SK-N-SH treated with all-trans-retinoic acid at 6 μM for 48 hours (cell line): ENCODE results near the gene CCR1.

Experiments
- ATAC-seq: fragments of 200-7000 bp; cut with Tn5 transposase; 3 replicates; pipeline ENCODE4 v1.9.1; 2020; ENCODE audit warnings: mild to moderate bottlenecking, moderate library complexity
- ARNTL ChIP-seq: fragments of 450-650 bp; formaldehyde crosslinking; IDR thresholded peaks from 2 replicates; pipeline ENCODE4 v1.5.0; 2020; ENCODE audit warnings: low read depth, mild to moderate bottlenecking, moderate library complexity, borderline replicate concordance
- BACH2 ChIP-seq: fragments of 250-450 bp; sonication (Bioruptor Pico); IDR thresholded peaks from 2 replicates; pipeline ENCODE4 v1.9.0; 2021; ENCODE audit warnings: mild to moderate bottlenecking, borderline replicate concordance
- CSDC2 ChIP-seq: fragments of 250-450 bp; sonication (Bioruptor Pico); IDR thresholded peaks from 2 replicates; pipeline ENCODE4 v1.5.0; 2020; ENCODE audit warnings: mild to moderate bottlenecking, moderate library complexity
- ESRRG ChIP-seq: fragments of 250-450 bp; sonication (Bioruptor Pico); IDR thresholded peaks from 2 replicates; pipeline ENCODE4 v1.6.1; 2021; ENCODE audit warnings: mild to moderate bottlenecking
- GLIS3 ChIP-seq: fragments of 250-450 bp; sonication (Bioruptor Pico); IDR thresholded peaks from 2 replicates; pipeline ENCODE4 v1.5.0; 2020; ENCODE audit warnings: mild to moderate bottlenecking, moderate library complexity
- ISL1 ChIP-seq: fragments of 250-450 bp; sonication (Bioruptor Pico); IDR thresholded peaks from 2 replicates; pipeline ENCODE4 v2.1.2; 2022; ENCODE audit warnings: mild to moderate bottlenecking, moderate library complexity
- OSR1 ChIP-seq: fragments of 250-450 bp; sonication (Bioruptor Pico); IDR thresholded peaks from 2 replicates; pipeline ENCODE4 v1.8.0; 2022; ENCODE audit warnings: moderate library complexity, mild to moderate bottlenecking, inconsistent platforms
- POU6F1 ChIP-seq: fragments of 250-450 bp; sonication (Bioruptor Pico); IDR thresholded peaks from 2 replicates; pipeline ENCODE4 v1.8.0; 2021; ENCODE audit warnings: low read depth, mild to moderate bottlenecking, moderate library complexity, borderline replicate concordance
- PPARA ChIP-seq: fragments of 250-450 bp; sonication (Bioruptor Pico); IDR thresholded peaks from 2 replicates; pipeline ENCODE4 v1.5.0; 2020; ENCODE audit warnings: mild to moderate bottlenecking, borderline replicate concordance
- RARB ChIP-seq: fragments of 250-450 bp; sonication (Bioruptor Pico); IDR thresholded peaks from 2 replicates; pipeline ENCODE4 v1.8.0; 2021; ENCODE audit warnings: mild to moderate bottlenecking, moderate library complexity
- SNAI2 ChIP-seq: fragments of 250-450 bp; sonication (Bioruptor Pico); IDR thresholded peaks from 2 replicates; pipeline ENCODE4 v1.5.0; 2020; ENCODE audit warnings: mild to moderate bottlenecking, moderate library complexity
- TCF4 ChIP-seq: fragments of 250-450 bp; sonication (Bioruptor Pico); IDR thresholded peaks from 2 replicates; pipeline ENCODE4 v1.8.0; 2021; ENCODE audit warnings: mild to moderate bottlenecking, moderate library complexity, borderline replicate concordance
- TOX ChIP-seq: fragments of 250-450 bp; sonication (Bioruptor Pico); IDR thresholded peaks from 2 replicates; pipeline ENCODE4 v1.8.0; 2021; ENCODE audit warnings: mild to moderate bottlenecking, moderate library complexity, borderline replicate concordance
- ZC3H10 ChIP-seq: fragments of 250-450 bp; sonication (Bioruptor Pico); IDR thresholded peaks from 2 replicates; pipeline ENCODE4 v1.5.1; 2021; ENCODE audit warnings: mild to moderate bottlenecking, moderate library complexity
- ZFP3 ChIP-seq: fragments of 250-450 bp; sonication (Bioruptor Pico); IDR thresholded peaks from 2 replicates; pipeline ENCODE4 v1.5.0; 2020; ENCODE audit warnings: mild to moderate bottlenecking, moderate library complexity
- ZFP30 ChIP-seq: fragments of 450-650 bp; formaldehyde crosslinking; IDR thresholded peaks from 2 replicates; pipeline ENCODE4 v1.5.0; 2022; ENCODE audit warnings: mild to moderate bottlenecking, moderate library complexity
- ZNF565 ChIP-seq: fragments of 450-650 bp; formaldehyde crosslinking; conservative IDR thresholded peaks from 2 replicates; pipeline ENCODE4 v1.5.0; 2020; ENCODE audit warnings: low read depth, mild to moderate bottlenecking, moderate library complexity
- ZNF70 ChIP-seq: fragments of 450-650 bp; formaldehyde crosslinking; IDR thresholded peaks from 2 replicates; pipeline ENCODE4 v1.5.0; 2020; ENCODE audit warnings: mild to moderate bottlenecking, moderate library complexity
- ZNF8 ChIP-seq: fragments of 450-650 bp; formaldehyde crosslinking; IDR thresholded peaks from 2 replicates; pipeline ENCODE4 v1.5.0; 2020; ENCODE audit warnings: mild to moderate bottlenecking, moderate library complexity
- TF ChIP-seq, protein P1 (sequence below): fragments of 250-450 bp; sonication (Bioruptor Pico); IDR thresholded peaks from 2 replicates; pipeline ENCODE4 v1.5.1; 2020; ENCODE audit warnings: low read depth, mild to moderate bottlenecking, moderate library complexity
- TF ChIP-seq, protein P2 (sequence below): fragments of 250-450 bp; sonication (Bioruptor Pico); IDR thresholded peaks from 2 replicates; pipeline ENCODE4 v1.5.1; 2021; ENCODE audit warnings: mild to moderate bottlenecking, moderate library complexity
- TF ChIP-seq, protein P3 (sequence below): fragments of 250-450 bp; sonication (Bioruptor Pico); IDR thresholded peaks from 2 replicates; pipeline ENCODE4 v1.5.0; 2020; ENCODE audit warnings: mild to moderate bottlenecking, moderate library complexity

Gene CCR1

DNA sequence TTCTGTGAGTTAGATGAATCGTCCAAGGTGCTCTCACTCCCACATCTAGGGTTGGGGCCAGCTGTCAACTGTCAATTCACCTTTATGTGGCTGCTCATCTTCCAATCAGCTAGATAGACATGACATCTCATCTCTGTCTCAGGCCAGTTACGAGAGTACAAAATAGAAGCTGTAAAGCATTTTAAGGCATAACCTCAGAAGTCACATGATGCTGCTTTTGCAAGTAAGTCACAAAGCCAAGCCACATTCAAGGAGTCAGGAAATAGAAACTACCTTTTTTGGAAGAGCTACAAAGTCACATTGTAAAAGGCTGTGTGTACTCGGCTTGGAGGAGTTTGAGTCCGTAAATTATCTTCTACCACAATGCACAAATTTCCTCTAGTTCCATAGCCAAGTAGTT is 5.1 kb upstream of the CCR1 start:
- TF ChIP-seq ZNF565 (CRISPR knock-in tag): no peak
- TF ChIP-seq ISL1 (CRISPR knock-in tag): no peak
- no peak for TF ChIP-seq CSDC2 (CRISPR knock-in tag)
- no peak for TF ChIP-seq ZC3H10 (CRISPR knock-in tag)
- no peak for TF ChIP-seq OSR1
- no peak for TF ChIP-seq ARNTL (CRISPR knock-in tag)
- TF ChIP-seq RARB (CRISPR knock-in tag): no peak
- no peak for TF ChIP-seq ZFP30 (CRISPR knock-in tag)
- TF ChIP-seq TOX: no peak
- TF ChIP-seq ZFP3 (CRISPR knock-in tag): no peak
- TF ChIP-seq TCF4: no peak
- TF ChIP-seq ZNF70 (CRISPR knock-in tag): no peak
- TF ChIP-seq ZNF8 (CRISPR knock-in tag): no peak
- TF ChIP-seq, protein P1, sequence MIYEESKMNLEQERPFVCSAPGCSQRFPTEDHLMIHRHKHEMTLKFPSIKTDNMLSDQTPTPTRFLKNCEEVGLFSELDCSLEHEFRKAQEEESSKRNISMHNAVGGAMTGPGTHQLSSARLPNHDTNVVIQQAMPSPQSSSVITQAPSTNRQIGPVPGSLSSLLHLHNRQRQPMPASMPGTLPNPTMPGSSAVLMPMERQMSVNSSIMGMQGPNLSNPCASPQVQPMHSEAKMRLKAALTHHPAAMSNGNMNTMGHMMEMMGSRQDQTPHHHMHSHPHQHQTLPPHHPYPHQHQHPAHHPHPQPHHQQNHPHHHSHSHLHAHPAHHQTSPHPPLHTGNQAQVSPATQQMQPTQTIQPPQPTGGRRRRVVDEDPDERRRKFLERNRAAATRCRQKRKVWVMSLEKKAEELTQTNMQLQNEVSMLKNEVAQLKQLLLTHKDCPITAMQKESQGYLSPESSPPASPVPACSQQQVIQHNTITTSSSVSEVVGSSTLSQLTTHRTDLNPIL (CRISPR knock-in tag): no peak
- TF ChIP-seq SNAI2 (CRISPR knock-in tag): no peak
- ATAC-seq: no peak

DNA sequence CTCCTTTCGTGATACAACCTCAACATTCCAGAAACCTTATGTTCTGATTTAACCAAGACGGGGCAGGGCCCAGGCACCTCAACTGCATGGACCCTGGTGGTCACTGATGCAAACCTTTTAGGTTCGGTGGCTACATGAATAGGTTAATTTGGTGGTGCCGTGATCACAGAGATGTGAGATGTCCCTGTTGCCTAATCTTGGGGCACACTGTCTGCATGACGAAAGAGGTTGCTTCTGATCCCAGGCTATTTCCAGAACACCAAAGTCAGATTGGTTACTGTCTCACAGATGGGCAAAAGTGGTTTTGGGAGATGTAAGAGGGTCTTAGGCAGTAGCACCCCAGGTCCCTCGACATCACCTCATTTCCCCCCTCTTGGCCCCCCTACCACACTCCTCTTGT is 4.0 kb upstream of the CCR1 start:
- no peak for ATAC-seq
- no peak for TF ChIP-seq TCF4
- no peak for TF ChIP-seq TOX
- no peak for TF ChIP-seq OSR1
- TF ChIP-seq, protein P1 (CRISPR knock-in tag): no peak
- no peak for TF ChIP-seq ESRRG (CRISPR knock-in tag)
- TF ChIP-seq ZNF8 (CRISPR knock-in tag): no peak
- no peak for TF ChIP-seq POU6F1 (CRISPR knock-in tag)
- no peak for TF ChIP-seq ZFP30 (CRISPR knock-in tag)
- TF ChIP-seq RARB (CRISPR knock-in tag): no peak
- no peak for TF ChIP-seq ZFP3 (CRISPR knock-in tag)
- no peak for TF ChIP-seq GLIS3 (CRISPR knock-in tag)
- TF ChIP-seq ZNF565 (CRISPR knock-in tag): no peak
- no peak for TF ChIP-seq PPARA (CRISPR knock-in tag)
- TF ChIP-seq, protein P2, sequence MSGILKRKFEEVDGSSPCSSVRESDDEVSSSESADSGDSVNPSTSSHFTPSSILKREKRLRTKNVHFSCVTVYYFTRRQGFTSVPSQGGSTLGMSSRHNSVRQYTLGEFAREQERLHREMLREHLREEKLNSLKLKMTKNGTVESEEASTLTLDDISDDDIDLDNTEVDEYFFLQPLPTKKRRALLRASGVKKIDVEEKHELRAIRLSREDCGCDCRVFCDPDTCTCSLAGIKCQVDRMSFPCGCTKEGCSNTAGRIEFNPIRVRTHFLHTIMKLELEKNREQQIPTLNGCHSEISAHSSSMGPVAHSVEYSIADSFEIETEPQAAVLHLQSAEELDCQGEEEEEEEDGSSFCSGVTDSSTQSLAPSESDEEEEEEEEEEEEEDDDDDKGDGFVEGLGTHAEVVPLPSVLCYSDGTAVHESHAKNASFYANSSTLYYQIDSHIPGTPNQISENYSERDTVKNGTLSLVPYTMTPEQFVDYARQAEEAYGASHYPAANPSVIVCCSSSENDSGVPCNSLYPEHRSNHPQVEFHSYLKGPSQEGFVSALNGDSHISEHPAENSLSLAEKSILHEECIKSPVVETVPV (CRISPR knock-in tag): no peak
- TF ChIP-seq CSDC2 (CRISPR knock-in tag): no peak

- TF ChIP-seq, protein P2 (CRISPR knock-in tag): no peak
- TF ChIP-seq ZC3H10 (CRISPR knock-in tag): no peak
- no peak for TF ChIP-seq POU6F1 (CRISPR knock-in tag)
- no peak for TF ChIP-seq BACH2 (CRISPR knock-in tag)
- no peak for TF ChIP-seq GLIS3 (CRISPR knock-in tag)
- no peak for TF ChIP-seq ZFP3 (CRISPR knock-in tag)
- no peak for TF ChIP-seq ARNTL (CRISPR knock-in tag)
- TF ChIP-seq, protein P1 (CRISPR knock-in tag): no peak
- TF ChIP-seq PPARA (CRISPR knock-in tag): no peak
- no peak for TF ChIP-seq ZNF565 (CRISPR knock-in tag)
- TF ChIP-seq ESRRG (CRISPR knock-in tag): no peak
- TF ChIP-seq CSDC2 (CRISPR knock-in tag): no peak
- no peak for TF ChIP-seq ZFP30 (CRISPR knock-in tag)
- no peak for TF ChIP-seq SNAI2 (CRISPR knock-in tag)
- TF ChIP-seq ZNF8 (CRISPR knock-in tag): no peak
- no peak for TF ChIP-seq ISL1 (CRISPR knock-in tag)
- TF ChIP-seq, protein P3, sequence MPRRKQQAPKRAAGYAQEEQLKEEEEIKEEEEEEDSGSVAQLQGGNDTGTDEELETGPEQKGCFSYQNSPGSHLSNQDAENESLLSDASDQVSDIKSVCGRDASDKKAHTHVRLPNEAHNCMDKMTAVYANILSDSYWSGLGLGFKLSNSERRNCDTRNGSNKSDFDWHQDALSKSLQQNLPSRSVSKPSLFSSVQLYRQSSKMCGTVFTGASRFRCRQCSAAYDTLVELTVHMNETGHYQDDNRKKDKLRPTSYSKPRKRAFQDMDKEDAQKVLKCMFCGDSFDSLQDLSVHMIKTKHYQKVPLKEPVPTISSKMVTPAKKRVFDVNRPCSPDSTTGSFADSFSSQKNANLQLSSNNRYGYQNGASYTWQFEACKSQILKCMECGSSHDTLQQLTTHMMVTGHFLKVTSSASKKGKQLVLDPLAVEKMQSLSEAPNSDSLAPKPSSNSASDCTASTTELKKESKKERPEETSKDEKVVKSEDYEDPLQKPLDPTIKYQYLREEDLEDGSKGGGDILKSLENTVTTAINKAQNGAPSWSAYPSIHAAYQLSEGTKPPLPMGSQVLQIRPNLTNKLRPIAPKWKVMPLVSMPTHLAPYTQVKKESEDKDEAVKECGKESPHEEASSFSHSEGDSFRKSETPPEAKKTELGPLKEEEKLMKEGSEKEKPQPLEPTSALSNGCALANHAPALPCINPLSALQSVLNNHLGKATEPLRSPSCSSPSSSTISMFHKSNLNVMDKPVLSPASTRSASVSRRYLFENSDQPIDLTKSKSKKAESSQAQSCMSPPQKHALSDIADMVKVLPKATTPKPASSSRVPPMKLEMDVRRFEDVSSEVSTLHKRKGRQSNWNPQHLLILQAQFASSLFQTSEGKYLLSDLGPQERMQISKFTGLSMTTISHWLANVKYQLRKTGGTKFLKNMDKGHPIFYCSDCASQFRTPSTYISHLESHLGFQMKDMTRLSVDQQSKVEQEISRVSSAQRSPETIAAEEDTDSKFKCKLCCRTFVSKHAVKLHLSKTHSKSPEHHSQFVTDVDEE: no peak
- ATAC-seq: no peak
These were observed 1.8 kb upstream of the CCR1 start for GRCh38 chr3:46209746-46210470.
